NOMO-1 treated with dmso at 0.1 percent for 144 hours (cell line): ENCODE data around the gene RD3L.
"Not testable (repeated sequence)": the region's sequence is repeated elsewhere in the genome, so short reads cannot be mapped to it uniquely, and the experiment has no call there.

ENCODE experiments used
- DNase-seq: peaks from one replicate; lab custom pipeline; 2025; ENCODE audit not compliant: unreplicated experiment; lab: John Stamatoyannopoulos, UW

The RD3L gene

DNA sequence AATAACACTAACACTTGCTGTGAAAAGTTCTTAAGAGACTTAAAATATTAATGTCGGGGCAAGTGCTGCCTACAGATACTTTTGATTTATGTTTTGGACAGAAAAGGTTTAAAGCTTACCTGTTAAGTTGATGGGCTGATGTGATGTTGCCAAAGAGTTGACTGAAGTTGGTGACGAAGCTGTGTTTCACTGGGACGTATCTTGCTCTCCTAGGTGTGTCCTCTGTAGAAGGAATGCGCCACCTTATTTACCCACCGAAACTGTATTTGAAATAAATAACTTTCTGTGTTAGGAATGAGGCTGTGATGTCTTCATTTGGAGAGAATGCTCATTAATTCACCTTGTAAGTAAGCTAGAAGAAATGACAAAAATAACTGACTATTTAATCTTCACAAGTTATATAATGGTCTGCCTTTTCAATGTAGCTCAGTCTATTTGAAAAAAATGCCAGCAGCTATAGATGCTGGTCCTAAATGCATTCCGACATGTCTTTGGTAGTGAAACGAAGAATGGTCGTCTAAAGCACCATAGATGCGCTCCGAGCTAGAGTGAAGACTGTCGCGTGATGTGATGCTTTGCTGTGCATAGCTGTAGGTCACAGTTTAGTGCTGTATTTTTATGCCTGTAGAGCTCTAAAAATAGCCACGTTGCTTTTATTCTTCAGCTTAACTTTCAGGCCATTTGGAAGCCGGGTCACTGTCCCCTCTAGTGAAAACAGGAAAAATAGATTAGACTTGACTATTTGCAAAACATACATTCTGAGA, at the start of gene RD3L:
Gene RD3L, minus strand, starts transcription at position 557 of the 764 bp plus-strand sequence. CDS start 834 bp downstream, outside the sequence.
- DNase-seq: no peak

DNA sequence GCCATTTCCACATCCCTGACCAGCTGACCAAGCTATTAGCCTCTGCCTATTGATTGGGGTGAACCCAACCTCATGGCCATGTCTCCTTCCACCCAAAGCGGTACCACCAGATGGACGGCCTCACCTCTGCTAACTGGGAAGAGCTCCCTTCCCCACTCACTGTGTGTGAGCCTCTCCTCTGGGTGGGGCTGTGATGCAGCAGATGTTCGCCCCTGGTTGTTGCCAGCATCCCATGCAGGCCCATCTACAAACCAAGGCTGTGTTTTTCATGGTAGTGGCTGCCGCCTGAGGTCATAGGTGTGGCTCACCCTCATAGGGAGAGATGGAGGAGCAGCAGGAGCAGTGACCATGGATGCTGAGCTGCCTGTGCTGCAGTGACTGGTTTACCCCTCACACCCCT, 47.6 kb upstream of the RD3L start:
- DNase-seq: no peak

DNA sequence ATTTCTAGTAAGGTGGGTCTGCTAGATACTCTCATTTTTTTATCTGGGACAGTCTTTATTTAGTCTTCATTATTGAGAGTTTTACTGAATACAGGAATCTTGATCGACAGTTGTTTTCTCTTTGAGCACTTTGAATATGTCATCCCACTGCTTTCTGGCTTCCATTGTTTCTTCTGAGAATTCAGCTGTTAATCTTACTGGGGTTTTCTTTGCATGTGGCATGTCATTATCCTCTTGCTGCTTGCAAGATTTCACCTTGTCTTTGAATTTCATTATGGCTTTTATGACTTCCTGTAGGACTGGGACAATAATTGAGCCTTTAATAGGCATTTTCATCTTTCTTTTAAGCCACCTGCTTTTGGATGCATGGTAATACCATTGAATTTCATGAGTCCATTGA, 46.7 kb upstream of the RD3L start:
- no peak for DNase-seq

- no peak for DNase-seq
Observed at GRCh38 chr14:103984196-103984595, 41.9 kb upstream of the RD3L start.

DNA sequence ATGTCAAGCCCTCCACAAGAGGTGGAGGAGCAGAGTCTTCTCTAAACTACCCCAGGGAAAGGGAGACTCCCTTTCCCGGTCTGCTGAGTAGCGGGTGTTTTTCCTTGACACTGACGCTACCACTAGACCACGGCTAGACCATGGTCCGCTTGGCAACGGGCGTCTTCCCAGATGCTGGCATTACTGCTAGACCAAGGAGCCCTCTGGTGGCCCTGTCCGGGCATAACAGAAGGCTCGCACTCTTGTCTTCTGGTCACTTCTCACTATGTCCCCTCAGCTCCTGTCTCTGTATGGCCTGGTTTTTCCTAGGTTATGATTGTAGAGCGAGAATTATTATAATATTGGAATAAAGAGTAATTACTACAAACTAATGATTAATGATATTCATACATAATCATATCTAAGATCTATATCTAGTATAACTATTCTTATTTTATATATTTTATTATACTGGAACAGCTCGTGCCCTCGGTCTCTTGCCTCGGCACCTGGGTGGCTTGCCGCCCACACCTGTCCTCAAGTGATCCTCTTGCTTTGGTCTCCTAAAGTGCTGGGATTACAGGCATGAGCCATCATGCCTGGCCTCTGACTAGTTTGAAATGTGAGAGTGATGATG, 38.4 kb upstream of the RD3L start:
- DNase-seq: not testable (repeated sequence)

DNA sequence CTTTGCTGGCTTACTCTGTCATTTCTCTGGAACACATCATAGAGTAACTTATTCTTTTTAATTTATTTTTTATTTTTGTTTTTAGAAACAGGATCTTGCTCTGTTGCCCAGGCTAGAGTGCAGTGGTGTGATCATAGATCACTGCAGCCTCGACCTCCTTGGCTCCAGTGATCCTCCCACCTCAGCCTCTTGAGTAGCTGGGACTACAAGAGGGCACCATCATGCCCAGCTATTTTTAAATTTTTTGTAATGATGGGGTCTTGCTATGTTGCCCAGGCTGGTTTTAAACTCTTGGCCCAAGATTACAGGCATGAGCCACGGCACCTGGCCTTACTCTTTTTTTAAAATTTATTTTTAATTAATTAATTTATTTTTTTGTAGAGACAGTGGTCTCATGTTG, 32.2 kb upstream of the RD3L start:
- DNase-seq: no peak

- no peak for DNase-seq
Observed at GRCh38 chr14:103973354-103973753, 31.0 kb upstream of the RD3L start.

GRCh38 chr14:103969961-103970360, 27.6 kb upstream of the RD3L start:
- DNase-seq: no peak

- no peak for DNase-seq
Observed at GRCh38 chr14:103966631-103967030, 24.3 kb upstream of the RD3L start.

- DNase-seq: no peak
Observed at GRCh38 chr14:103961928-103962578, 19.7 kb upstream of the RD3L start.

GRCh38 chr14:103960457-103961055, 18.2 kb upstream of the RD3L start:
- DNase-seq: no peak

DNA sequence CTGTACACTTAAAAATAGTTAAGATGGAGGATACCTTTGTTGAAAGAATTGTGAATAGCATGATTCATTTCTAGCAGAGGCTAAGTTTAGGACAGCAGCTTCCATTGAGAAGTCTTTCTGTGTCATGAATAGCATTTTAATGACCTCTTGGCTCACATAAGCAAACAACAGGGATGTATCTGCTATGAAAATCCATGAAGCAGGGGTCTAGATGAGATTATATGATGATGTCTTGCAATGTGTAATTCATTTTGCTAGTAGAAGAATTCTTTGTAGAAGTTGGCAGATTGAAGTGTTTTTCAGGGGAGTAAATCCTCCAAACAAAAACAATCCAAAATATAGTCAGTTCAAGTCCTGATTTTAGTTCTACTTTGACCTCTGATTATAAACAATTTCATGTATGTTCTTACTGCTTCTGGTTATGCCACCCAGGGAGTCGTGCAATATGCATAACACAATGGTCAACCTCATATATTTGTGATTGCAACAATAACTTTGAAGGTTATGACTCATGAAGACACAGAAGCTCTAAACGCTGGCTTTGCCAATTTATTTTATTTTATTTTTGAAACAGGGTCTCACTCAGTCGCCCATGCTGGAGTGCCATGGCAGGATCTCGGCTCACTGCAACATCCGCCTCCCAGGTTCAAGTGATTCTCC, 6.9 kb upstream of the RD3L start:
- peak; percentile 33 for DNase-seq

DNA sequence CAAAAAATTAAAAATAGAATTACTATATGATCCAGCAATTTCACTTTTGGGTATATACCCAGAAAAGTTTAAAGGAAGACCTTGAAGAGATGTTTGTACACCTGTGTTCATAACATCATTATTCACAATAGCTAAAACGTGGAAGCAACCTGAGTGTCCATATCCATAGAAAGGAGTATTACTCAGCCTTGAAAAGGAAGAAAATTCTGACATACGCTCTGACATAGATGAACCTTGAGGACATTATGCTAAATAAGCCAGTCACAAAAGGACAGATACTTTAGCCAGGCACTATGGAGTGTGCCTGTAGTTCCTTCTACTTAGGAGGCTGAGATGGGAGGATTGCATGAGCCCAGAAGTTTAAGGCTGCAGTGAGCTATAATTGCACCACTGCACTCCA, 6.1 kb upstream of the RD3L start:
- DNase-seq: no peak

DNA sequence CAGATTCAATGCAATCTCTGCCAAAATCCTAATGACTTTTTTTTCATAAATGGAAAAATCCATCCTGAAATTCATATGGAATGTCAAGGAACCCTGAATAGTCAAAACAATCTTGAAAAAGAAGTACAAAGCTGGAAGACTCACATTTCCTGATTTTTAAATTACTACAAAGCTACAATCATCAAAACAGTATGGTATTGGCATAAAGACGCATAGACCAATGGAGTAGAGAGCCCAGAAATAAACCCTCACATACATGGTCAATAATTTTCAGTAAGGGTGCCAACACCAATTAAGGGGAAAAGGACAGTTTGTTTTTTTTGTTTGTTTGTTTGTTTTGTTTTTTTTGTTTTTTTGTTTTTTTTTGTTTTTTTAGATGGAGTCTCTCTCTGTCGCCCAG, 4.6 kb upstream of the RD3L start:
- DNase-seq: no peak

GRCh38 chr14:103943673-103944072, 1.3 kb upstream of the RD3L start:
- DNase-seq: no peak

- DNase-seq: no peak
Observed at GRCh38 chr14:103941462-103941861, 867 bp downstream of the RD3L start.

DNA sequence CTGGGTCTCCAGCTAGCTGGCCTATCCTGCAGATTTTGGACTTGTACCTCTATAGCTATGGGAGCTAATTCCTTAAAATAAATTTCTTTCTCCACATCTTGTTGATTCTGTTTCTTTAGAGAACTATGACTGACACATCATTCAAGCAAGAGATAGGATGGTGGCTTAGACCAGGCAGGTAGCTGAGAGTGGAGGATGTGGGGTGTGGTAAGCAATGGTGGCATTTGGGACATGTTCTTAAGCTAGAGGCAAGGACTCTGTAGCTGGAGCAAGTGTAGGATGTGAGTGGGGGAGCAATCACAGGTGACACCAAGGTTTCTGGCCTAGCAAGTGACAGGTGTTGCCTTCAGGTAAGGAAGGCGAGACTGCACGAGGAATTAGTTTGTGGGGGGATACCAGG, 7.2 kb downstream of the RD3L start:
- no peak for DNase-seq

GRCh38 chr14:103932791-103933490, 9.4 kb downstream of the RD3L start:
- peak; percentile 17 for DNase-seq

DNA sequence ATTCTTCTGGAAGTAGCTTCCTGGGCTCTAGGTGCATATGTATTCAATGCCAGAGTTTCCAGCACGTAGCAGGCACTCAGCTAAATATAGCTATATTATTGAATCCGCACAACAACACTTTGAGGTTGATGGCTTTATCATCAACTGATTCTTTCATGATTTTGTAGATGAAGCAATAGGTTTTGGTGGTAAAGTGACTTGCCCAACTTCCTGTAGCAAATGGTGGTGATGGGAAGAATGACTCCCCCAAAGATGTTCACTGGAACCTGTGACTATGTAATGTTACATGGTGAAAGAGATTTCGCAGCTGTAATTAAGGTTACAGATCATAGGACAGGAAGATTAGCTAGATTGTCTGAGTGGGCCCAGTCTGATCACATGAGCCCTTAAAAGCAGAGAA, 10.9 kb downstream of the RD3L start:
- peak; percentile 88 for DNase-seq

DNA sequence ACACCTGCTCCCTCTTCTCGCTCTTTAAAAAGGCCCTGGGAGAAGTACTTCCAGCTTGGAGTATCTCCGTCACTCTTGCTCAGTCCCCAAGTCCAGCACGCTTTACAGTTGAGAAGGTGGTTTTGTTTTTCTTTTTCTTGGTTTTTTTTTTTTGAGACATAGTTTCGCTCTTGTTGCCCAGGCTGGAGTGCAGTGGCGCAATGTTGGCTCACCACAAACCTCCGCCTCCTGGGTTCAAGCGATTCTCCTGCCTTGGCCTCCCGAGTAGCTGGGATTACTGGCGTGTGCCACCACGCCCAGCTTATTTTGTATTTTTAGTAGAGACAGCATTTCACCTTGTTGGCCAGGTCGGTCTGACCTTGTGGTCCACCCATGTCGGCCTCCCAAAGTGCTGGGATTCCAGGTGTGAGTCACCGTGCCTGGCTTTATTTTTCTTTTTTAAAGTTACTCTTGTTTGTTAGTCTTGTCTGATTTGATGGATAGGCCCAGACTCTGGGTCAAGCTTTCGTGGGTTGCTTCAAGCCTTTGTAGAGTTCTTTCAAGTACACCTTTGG, 12.2 kb downstream of the RD3L start:
- peak; percentile 37 for DNase-seq
